ENCODE data around the gene PLEKHO1. TPM values are rescaled to one million over a fixed set of nuclear protein-coding genes. Genes with fewer than 3 reads are reported as not detected.

The PLEKHO1 gene
- total and polyA plus RNA-seq, 2 of the 4 experiments (the other 2 are of a cell fraction), result 51.4 to 56.0 TPM

- Histone ChIP-seq H3K27ac (ENCODE audit: insufficient read depth, low read length) (peak overlapping the region; percentile 75), H3K9ac (ENCODE audit: low read depth, low read length) (peak overlapping the region; percentile 54; the same call in 1 of the 2 replicates), H2BK15ac (ENCODE audit: low read depth, low read length) (peak overlapping the region; percentile 85; the same call in 2 of the 3 replicates), H3K27me3 (ENCODE audit: control insufficient read depth, insufficient read depth, low read length) (no peaks in the 10 kb centered on the region), H3K9me1 (ENCODE audit: insufficient read depth, low read length) (no peaks in the 10 kb centered on the region), H4K20me1 (ENCODE audit: insufficient read depth, low read length) (no peaks in the 10 kb centered on the region), H3K14ac (replicated peaks; ENCODE audit: low read depth, low read length) (peak overlapping the region; percentile 94), H3K4me1 (ENCODE audit: control insufficient read depth, insufficient read depth, low read length) (peaks cover 2% of the 10 kb centered on the region; the same call in 1 of the 2 replicates), H4K91ac (ENCODE audit: insufficient read depth, low read depth, low read length) (peak overlapping the region; percentile 81), H2BK5ac (ENCODE audit: low read depth, low read length, poor library complexity, severe bottlenecking) (peak overlapping the region; percentile 93), H3K9me3 (ENCODE audit: control insufficient read depth, insufficient read depth, low read length) (no peaks in the 10 kb centered on the region), H2BK20ac (ENCODE audit: low read depth, low read length) (peak overlapping the region; percentile 95), H4K8ac (ENCODE audit: low read depth in 2 of 2, low read length in 2 of 2) (peak overlapping the region; percentile 79 to 93; a peak in 3 of 4 replicates), H3K23ac (ENCODE audit: low read depth, low read length) (peak overlapping the region; percentile 94), H2BK120ac (ENCODE audit: low read depth, low read length) (peak overlapping the region; percentile 92), H2AFZ (replicated peaks; ENCODE audit: low read length, poor library complexity) (peak overlapping the region; percentile 86), H3K4me2 (ENCODE audit: low read depth, low read length) (peak overlapping the region; percentile 79; the same call in 1 of the 2 replicates), H3K4me3 (ENCODE audit: insufficient read depth, low read depth, low read length) (no peak overlapping the region), H3K79me1 (ENCODE audit: low read depth in 1 of 2, low read length in 2 of 2) (peaks cover 0 to 3% of the 10 kb centered on the region in 2 experiments; a peak in 1 of 4 replicates), H3K56ac (ENCODE audit: extremely low read depth, insufficient read depth, low read length) (peak overlapping the region; percentile 66; the same call in 1 of the 2 replicates), H3K4ac (ENCODE audit: low read depth, low read length) (peak overlapping the region; percentile 92), H4K5ac (ENCODE audit: low read depth, low read length) (peak overlapping the region; percentile 86; the same call in 1 of the 2 replicates), H3K18ac (ENCODE audit: low read depth, low read length) (peak overlapping the region; percentile 96; the same call in 1 of the 2 replicates), H2AK5ac (ENCODE audit: low read depth, low read length) (peak overlapping the region; percentile 81; the same call in 1 of the 2 replicates), H2AK9ac (replicated peaks; ENCODE audit: low read depth, low read length, poor library complexity) (no peak overlapping the region), H3K36me3 (ENCODE audit: control insufficient read depth, insufficient read depth, low read length) (no peaks in the 10 kb centered on the region)
- intact Hi-C loops (cut with micrococcal nuclease), result loop anchor here (1.0 kb wide), 1 partner anchor 225 kb away; no protein-coding TSS in a partner anchor
- in situ Hi-C loops (cut with MboI; ENCODE audit: low sequenced_read_pairs), result no loop called here
- POLR2A ChIA-PET (ENCODE audit: unreplicated experiment), result interaction anchor here (0.6 to 1.7 kb wide), 5 partner anchors 24 to 312 kb away, joined by 3 to 9 read pairs (median 5); partner anchors contain the start of gene PLEKHO1
- CTCF ChIA-PET, result interaction anchor here (0.5 to 1.6 kb wide), 25 partner anchors 8 to 1492 kb away, joined by 3 to 13 read pairs (median 4); partner anchors contain the start of gene VPS45
- peak; percentile 61 for ATAC-seq (ENCODE audit: low read depth)
- BruUV-seq (replicated peaks), result no TSS peak
- DNase-seq, result peak; percentile 56
- TF ChIP-seq RAD21 (IDR thresholded peaks at IDR 0.05; ENCODE audit: low read length) (peak; percentile 75), CEBPB (IDR thresholded peaks at IDR 0.05; ENCODE audit: low read depth, low read length) (0 out of 2 replicates have a peak, but pooled peaks have one; percentile 4), MAFK (IDR thresholded peaks at IDR 0.05; ENCODE audit: low read depth, low read length) (peak; percentile 90), SMC3 (IDR thresholded peaks at IDR 0.05; ENCODE audit: low read depth, low read length) (peak; percentile 66), NFE2L2 (IDR thresholded peaks at IDR 0.05; ENCODE audit: low read depth, low read length) (peak; percentile 47; the same call in 1 of the 2 replicates), RCOR1 (IDR thresholded peaks at IDR 0.05; ENCODE audit: insufficient replicate concordance, low read length) (no peak), RFX5 (IDR thresholded peaks at IDR 0.05; ENCODE audit: low read depth, low read length) (no peak), CTCF (conservative IDR thresholded peaks at IDR 0.05; ENCODE audit: low read depth, low read length) (peak; percentile 60)
- WGBS, 2 experiments (ENCODE audit: extremely low coverage in 2 of 2, insufficient read length in 1 of 2), result 0% methylated on average over 1 of the region's 10 CpGs; no CpG with 5 or more reads in 1 of the 2 experiments
- dilution Hi-C loops (cut with HindIII; ENCODE audit: low sequenced_read_pairs, unreplicated experiment), result no loop called here
Observed at GRCh38 chr1:150186789-150187559, 37.3 kb downstream of the PLEKHO1 start.
